NCI-H82 treated with DMSO at 0.1 percent for 48 hours (cell line): ENCODE results near the gene CTDSPL.
"Not testable (repeated sequence)": the region's sequence is repeated elsewhere in the genome, so short reads cannot be mapped to it uniquely, and the experiment has no call there.

Experiments used
- DNase-seq: peaks from one replicate; lab custom pipeline; 2025; ENCODE audit not compliant: unreplicated experiment; lab: John Stamatoyannopoulos, UW

The CTDSPL gene

GRCh38 chr3:37984051-37984450 is 122.4 kb downstream of the CTDSPL start:
- no peak for DNase-seq

GRCh38 chr3:37984596-37984995 is 122.9 kb downstream of the CTDSPL start:
- DNase-seq = no peak

- no peak for DNase-seq
These were observed 124.1 kb downstream of the CTDSPL start for GRCh38 chr3:37985637-37986320.

GRCh38 chr3:37986479-37987314 is 125.0 kb downstream of the CTDSPL start:
- no peak for DNase-seq

- no peak for DNase-seq
These were observed 125.6 kb downstream of the CTDSPL start for GRCh38 chr3:37987315-37987697.

- no peak for DNase-seq
These were observed 126.1 kb downstream of the CTDSPL start for GRCh38 chr3:37987751-37988179.

GRCh38 chr3:37988376-37988775 is 126.7 kb downstream of the CTDSPL start:
- not testable (repeated sequence) for DNase-seq

- DNase-seq = no peak
These were observed 127.3 kb downstream of the CTDSPL start for GRCh38 chr3:37988931-37989525.

GRCh38 chr3:37989821-37990480 is 128.3 kb downstream of the CTDSPL start:
- no peak for DNase-seq

GRCh38 chr3:37990527-37990926 is 128.8 kb downstream of the CTDSPL start, which contains the start of gene VILL:
VILL (plus strand) TSS chr3:37990786; CDS start chr3:37993673, 2,887 bp downstream.
- no peak for DNase-seq

GRCh38 chr3:37991109-37991508 is 129.4 kb downstream of the CTDSPL start:
- DNase-seq = no peak

- DNase-seq = no peak
These were observed 130.1 kb downstream of the CTDSPL start for GRCh38 chr3:37991823-37992222.

- no peak for DNase-seq
These were observed 130.8 kb downstream of the CTDSPL start for GRCh38 chr3:37992271-37993066.

- no peak for DNase-seq
These were observed 131.4 kb downstream of the CTDSPL start for GRCh38 chr3:37993067-37993455.

GRCh38 chr3:37993460-37993819 is 131.8 kb downstream of the CTDSPL start:
- no peak for DNase-seq

- no peak for DNase-seq
These were observed 132.3 kb downstream of the CTDSPL start for GRCh38 chr3:37993820-37994638.

- DNase-seq = no peak
These were observed 132.9 kb downstream of the CTDSPL start for GRCh38 chr3:37994639-37994972.

GRCh38 chr3:37995652-37996641 is 134.3 kb downstream of the CTDSPL start:
- DNase-seq = no peak
